Neural progenitor cell (in vitro differentiated cells): ENCODE data around the gene CERS6.

ENCODE experiments used
- EZH2 ChIP-seq: fragments of 200-600 bp; sonication (generic); IDR thresholded peaks from 2 replicates; pipeline ENCODE4 v1.6.1; 2017; ENCODE audit warnings: antibody characterized with exemption, mild to moderate bottlenecking, moderate library complexity
- TF ChIP-seq, protein P1 (sequence below): fragments of 200-600 bp; sonication (generic); IDR thresholded peaks from 2 replicates; pipeline ENCODE4 v1.5.1; 2017; ENCODE audit warnings: antibody characterized with exemption, mild to moderate bottlenecking

DNA sequence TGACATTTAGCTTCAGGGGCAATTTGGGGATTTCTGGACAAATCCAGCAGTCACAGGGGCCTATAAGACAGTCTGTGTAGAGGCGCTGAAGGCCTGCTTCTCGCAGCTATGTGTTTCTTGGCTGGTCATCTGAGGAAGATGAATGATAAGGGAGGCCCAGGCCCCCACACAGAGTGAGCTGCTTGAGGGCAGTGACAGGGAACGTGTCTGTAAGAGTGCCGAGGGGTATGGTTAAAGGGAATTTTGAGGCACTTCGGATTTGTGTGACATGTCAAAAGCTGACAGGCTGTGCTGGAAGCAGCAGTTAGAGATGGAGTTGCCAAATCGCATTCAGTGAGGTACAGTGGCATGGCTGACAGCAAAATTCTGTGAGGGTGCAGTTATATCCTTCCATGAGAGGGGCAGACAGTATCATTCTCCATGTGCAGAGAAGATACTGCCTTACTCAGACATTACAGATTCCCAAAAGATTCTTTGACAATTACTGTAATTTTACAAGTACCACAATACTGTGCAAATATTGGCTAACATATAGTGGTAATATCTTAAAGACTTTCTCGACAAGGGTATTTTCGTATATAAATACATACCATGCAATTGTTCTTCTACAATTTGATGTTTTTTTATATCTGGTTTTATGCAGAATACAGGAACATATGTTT lies 74.0 kb downstream of the CERS6 start:
- TF ChIP-seq, protein P1, sequence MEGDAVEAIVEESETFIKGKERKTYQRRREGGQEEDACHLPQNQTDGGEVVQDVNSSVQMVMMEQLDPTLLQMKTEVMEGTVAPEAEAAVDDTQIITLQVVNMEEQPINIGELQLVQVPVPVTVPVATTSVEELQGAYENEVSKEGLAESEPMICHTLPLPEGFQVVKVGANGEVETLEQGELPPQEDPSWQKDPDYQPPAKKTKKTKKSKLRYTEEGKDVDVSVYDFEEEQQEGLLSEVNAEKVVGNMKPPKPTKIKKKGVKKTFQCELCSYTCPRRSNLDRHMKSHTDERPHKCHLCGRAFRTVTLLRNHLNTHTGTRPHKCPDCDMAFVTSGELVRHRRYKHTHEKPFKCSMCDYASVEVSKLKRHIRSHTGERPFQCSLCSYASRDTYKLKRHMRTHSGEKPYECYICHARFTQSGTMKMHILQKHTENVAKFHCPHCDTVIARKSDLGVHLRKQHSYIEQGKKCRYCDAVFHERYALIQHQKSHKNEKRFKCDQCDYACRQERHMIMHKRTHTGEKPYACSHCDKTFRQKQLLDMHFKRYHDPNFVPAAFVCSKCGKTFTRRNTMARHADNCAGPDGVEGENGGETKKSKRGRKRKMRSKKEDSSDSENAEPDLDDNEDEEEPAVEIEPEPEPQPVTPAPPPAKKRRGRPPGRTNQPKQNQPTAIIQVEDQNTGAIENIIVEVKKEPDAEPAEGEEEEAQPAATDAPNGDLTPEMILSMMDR: no peak
- TF ChIP-seq EZH2: no peak
